SHP77 (cell line): ENCODE data around the gene CAPN13.

Source experiments
- DNase-seq, 2 experiments: peaks; one replicate each; lab custom pipeline; 2025; lab: John Stamatoyannopoulos, UW

Gene CAPN13

DNA sequence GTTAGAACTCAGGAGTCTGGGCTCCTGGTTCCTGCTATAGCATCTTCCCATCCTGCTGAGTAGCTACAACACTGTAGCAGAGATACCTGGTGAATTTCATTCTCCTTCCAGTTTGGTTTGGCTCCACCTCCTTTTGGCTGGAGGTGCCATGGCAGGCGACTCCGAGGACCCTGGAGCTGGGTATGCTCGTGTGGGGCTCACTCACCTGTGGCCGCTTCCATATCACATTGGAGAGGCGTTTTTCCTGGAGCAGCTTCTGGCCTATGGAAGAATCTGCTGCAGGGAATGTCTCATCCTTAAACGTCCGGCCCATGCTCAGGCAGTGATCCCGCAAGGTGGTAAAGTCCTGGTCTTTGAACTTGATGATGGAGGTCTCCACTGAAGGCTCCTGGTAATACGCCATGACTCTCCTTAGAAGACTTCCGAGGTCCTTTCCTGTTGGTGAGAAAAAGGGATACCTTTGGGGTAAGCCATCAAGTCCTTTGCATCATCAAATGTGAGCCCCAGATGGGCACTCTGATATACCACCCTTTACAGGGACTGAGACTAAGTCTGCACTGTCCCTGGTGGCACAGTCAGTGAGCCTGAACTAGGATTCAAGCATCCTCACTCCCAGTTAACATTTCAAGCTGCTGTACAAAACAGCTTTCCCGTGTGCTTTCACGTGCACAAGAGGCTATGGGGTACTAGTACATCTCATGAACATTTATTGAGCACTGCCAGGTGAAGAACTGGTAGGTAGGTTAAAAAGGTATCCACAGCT is 20.1 kb downstream of the CAPN13 start:
- DNase-seq, result no peak

DNA sequence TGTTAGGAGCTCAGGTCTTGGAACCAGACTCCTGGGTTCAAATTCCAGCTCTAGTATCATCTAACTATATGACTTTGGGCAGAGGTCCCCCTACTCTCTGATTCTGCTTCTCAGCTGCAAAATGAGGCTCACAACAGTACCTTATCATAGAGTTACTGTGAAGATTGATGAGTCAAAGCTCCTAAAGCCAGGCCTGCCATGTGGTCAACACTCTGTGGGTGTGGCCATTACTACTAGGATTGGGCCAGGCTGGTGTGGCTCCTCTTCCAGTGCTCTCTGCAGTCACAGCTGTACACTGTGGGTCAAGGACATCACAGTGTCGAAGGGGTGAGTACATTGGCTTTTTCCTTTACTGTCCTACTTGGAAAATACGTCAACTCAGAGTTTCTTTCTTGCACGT is 22.6 kb downstream of the CAPN13 start:
- no peak for DNase-seq

DNA sequence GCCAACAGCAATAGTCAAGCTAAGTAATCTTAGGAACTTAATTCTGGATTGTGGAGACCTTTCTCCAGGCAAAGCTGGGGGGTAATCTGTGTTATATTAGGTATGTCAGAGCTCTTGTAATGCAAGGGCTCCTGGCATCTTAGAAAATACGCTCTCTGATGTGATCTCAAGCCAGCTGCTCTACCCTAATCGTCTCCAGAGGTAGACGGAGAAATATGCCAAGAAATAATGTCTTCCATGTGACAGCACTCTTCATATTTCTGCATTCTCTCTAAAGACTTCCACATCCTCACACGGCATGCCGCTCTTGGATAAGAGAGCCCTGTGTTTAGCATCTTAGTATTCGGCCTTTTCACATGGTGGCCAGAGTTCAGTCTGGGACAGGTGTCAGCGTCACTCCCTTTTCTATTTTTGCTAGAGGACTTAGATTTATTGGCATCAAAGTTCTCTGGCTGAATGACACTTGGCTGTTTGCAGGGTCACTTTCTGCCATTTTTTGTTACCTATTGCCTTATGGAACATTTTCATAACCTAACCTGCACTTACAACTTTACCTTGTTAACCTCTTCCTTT is 25.2 kb downstream of the CAPN13 start:
- DNase-seq, result no peak

DNA sequence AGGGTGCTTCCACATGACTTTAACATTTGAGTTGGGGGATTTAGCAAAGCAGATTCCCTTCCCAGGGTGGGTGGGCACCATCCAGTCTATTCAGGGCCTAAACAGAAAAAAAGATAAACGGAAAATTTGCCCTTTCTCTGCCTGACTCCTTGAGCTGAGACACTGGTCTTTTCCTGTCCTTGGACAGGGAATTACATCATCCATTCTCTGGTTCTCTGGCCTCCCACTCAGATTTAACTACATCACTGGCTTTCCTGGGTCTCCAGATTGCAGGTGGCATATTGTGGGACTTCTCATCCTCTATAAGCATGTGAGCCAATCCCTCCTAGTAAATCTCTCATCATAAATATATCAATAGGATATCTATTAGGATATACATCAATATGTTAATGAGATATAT is 25.8 kb downstream of the CAPN13 start:
- no peak for DNase-seq

DNA sequence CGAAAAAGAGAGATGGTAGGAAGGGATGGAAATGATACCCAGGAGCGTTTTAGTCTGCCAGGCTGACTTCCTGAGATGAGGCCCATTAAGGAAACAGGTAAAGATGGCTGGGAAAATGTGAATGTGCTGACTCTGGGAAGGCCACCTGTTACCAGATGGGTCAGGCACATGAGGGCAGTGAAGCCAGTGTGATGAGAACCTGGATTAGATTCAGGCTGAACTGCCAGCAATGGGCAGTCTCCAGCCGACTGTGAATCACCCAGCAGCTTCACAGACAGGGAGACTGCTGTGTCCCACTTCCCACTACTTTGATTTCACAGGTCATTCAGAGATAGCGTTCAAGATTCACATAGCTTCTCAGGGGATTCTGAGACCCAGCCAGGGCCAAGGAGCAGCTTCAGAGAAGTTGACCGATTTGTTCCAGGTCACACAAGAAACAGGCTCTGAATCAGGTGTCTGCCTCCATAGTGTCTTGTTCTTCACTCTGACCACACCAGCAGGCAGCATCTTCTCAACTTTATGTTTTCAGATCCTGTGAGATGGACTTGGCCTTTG is 26.4 kb downstream of the CAPN13 start:
- no peak for DNase-seq

DNA sequence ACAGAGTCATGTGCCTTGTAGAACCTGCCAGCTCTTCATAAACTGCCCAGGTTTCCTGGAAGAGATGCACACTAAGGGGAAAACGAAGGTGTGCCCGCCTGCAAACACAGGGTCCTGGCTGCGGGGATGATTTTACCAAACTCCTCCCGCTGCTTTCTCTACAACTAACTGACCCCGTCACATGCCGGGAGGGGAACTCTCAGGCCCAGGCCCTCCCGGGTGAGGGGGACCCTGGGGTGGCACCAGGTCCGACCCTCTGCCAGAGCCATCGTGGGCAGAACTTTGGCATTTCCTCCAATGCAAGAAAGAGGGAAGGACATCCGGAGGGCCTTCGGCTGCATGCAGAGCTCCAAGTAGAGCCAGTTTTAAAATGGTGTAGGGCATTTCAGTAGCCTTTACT is 28.6 kb downstream of the CAPN13 start:
- DNase-seq, result no peak

DNA sequence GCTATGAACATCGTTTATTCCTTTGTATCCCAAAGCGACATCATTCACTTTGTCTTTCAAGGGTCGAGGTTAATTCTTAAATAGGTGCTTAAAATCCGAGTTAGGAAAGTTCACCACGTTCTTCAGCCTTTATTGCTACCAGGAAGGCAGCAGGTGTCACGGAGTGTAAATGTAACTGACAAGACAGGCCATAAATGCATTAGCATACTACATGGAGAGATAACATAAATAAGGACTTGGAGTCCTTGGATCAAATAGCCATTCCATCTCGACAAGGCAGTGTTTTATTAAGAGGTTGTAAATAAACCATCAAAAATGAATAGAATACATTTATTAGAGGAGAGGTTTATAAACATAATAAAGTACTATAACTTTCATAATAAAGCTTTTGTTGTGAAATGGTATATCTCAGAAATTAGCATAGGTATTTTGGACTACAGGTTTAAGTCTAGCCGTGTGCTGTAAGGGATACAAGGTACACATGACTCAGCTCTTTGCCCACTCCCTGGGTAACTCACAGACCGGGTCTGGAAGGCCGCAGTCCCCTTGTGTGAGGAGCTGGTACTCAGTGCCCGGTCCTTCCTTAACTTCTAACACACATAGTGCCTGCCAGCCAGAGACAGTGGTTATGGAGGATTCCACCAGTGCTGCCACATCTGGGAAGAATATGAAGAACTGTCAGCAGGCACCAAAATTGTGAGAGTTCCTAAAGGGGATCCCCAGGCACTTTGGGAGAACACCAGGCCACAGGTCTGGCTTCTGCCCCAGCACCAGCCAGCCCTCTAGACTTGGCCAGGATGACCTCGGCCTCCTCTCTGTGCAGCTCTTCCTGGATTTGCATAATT is 29.4 kb downstream of the CAPN13 start:
- no peak for DNase-seq

DNA sequence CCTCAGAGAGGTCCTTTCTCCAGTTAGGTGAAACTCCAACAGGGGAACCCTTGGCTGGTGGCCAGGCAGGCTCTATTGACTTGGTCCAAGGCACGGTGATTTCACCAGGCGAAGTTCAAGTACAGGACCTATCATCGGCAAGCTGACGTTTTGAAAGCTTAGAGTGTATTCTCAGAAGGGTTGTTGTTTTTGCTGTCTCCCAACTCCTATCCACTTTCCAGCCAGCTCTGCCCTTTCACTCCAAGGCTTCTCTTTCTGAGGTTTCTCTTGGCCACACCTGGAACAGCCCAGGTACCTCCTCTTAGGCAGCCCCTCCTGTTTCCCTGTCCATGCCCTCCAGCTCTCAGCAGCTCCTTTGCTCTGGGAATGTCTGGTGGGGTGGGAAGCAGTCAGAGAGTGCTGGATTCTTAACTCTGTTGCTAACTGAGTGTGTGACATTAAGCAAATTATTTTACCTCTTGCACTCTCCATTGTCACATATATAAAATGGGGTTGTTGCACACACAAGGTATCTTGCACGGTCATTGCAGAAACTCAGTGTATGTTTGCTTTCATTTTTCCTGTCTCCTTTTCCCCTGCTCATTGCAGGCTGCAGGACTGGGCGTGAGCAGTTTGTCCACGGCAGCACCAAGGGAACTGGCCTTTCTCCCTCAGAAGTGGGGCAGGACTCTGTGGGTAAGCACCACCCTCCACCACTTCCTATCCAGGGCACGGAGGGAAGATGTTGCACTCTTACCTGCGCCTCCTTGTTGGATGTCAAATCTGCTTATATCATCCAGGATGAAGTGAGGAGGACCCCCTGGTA is 30.2 kb downstream of the CAPN13 start:
- DNase-seq, result no peak

DNA sequence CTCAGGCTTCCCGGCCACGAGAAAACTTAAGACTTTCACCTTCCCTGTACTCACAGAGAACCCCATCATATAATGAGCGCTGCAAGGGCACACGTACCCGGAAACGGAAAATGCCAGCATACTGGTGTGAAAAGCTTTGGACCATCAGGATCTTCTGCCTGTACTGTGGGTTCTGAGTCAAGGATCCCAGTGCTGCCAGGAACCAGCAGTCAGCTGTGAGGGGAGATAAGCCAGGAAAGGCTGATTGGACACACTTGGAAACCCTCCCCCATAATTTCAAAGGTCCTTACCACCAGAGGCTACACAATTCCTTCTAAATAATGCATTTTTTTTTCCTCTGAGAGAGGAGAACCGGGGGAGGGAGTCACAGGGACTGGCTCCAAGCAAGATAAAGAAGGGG is 31.4 kb downstream of the CAPN13 start:
- DNase-seq, result no peak

DNA sequence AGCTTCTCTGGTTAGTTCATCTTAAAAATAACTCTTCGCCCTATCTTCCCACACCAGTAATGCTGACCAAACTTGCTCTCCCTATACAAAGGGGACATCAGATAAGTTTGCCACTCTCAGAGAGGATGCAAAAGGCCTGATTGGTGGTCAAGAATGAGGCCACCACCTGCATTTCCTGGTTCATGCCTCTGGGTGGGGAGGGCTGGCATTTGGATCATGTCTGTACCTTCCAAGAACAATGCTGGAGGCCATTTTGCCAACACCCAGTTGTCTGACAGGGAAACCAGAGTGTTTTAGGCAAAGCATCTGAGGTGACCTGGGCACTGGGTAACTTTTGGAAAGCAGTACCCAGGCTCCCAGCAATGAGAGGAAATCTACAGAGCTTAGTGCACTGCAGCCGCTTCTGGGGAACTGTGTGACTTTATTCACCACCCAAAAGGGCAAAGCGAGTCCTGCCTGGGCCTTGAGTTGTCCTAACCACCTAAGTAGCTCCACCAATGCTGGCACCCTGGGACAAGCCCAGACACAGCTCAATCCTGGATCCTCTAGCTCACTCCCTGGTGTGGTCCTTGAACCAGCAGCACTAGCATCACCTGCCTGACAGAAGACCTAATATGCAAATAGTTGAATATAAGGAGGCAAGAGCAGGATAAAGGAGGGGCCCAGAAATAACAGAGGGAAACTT is 35.1 kb downstream of the CAPN13 start:
- no peak for DNase-seq

DNA sequence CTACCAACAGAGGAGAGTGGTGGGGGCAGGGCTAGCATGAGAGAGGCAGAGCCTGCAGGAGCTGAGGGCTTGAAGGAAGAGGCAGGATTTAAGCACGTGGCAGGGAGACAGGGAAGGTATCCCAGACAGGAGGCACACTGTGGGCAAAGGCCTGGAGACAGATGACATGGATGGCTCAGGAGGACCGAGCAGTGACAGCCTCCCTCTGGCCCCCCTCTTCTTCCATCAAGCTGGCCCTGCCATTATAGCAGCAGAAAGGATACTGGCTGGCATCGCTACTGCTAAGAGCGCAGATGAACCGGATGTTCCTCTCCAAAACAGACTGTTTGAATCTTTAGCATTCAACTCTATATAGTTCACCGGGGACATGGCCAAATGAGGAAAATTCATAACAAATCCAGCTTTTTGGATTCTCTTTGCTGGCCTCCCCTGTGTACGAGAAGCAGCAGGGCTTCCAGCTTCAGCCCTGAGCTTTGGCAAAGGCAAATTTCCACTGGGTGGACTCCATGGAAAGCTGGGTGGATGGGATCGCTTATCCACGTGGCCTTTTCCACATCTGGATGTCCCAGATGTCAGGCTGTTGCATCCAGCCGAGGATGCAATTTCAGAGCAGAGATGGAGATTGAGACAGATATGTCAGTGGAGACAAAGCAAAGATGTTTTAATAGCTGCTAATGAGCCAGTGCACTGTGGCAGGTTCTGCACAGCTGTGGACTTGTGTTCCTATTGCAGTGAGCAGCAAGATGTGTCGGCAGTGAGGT is 36.2 kb downstream of the CAPN13 start:
- DNase-seq, result no peak

DNA sequence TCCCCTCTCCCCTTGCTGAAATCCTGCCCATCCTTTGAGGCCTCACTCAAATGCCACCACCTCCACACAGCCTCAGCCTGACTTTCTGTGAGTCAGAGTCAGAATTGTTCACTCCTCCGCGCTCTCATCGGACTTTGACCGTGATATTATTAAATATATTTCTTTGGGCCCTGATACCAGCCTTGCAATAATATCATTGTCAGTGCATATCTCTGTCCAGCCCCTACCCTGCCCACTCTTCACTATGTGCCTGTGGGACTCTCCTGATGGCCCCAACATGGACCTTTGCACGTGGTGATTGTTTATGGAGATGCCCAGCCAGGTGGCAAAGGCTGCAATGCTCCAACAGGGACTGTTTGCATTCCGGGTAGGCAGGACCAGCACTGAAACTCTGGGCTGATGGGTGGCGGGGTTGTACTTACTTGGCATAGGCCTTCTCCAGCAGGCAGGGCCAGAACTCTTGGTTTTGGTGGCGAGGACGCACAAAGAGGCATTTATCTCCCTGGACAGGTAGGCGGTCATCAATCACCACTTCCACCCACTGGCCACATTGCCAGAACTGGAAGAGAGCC is 37.3 kb downstream of the CAPN13 start:
- no peak for DNase-seq

DNA sequence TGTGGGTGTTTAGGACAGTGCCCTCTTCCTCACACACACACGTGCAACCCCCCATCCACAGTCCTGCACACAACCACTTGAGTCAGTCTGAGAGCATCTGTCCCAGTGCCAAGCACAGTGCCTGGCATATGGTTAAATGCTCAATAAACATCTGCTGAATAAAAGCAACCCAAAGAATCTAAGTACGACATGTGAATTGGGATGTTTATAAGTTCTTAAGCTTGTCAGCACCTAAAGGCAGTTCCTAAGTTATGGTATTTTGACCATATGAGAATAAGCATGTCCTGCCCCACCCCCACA is 37.8 kb downstream of the CAPN13 start:
- DNase-seq, result no peak

DNA sequence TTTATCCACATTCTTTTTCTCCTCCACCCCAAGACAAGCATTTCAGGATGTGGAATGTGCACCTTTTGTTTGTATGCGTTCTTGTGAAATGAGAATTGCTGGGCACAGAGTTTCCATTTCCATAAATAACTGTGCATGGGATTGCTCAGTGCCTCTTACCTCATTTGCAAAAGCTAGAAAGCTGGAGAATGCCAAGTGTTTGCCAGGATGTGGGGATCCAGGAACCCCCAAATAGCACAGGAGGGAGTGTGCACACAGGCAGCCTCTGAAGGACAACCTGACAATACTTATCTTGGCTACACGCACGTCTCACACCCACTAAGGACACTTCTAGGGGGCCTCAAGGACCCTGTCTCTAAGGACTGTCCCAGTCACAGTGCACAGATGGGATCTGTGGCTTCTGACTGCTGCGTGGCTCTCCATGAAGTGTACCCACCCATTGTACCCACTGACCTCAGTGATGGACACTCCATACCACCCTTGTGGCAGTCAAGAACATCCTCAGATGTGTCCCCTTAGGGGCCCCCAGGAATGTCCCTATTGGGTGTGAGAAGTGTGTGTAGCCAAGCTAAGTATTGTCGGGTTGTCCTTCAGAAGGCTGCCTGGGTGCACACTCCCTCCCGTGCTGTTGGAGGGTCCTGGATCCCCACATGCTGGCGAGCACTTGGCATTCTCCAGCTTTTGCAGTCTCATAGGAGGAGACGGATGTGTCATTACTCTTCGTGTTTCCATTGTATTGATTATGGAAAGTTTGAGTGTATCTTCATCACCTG is 38.4 kb downstream of the CAPN13 start:
- DNase-seq, result no peak

DNA sequence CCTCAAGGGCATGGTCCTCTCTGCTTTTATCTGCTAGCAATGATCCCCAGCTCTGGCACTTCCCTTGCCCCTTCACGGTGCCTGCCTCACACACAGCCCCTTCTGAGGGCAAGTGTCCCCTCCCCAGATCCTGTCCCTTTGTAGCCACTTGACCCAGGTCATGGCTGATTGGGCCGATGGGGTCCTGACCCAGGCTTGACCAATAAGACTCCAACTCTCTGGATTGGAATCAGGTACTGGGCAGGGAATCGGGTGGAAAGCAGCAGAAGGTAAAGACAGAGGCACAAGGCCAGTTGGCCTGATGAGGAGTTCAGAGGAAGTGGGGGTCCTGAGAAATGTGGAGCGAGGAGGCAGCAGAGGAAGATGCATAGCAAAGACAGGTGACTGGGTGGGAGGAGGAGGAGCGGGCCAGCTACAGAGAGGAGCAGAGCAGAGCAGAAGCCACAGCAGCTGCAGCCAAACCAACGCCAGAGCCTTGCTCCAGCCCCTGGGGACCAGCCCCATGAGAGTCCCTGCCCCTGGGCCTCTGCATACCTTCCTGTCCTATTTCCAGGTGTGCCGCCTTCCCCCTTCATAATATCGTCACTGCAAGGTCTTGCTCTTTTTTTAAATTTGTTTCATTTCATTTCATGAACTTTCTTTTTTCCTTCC is 39.1 kb downstream of the CAPN13 start:
- DNase-seq, result no peak

DNA sequence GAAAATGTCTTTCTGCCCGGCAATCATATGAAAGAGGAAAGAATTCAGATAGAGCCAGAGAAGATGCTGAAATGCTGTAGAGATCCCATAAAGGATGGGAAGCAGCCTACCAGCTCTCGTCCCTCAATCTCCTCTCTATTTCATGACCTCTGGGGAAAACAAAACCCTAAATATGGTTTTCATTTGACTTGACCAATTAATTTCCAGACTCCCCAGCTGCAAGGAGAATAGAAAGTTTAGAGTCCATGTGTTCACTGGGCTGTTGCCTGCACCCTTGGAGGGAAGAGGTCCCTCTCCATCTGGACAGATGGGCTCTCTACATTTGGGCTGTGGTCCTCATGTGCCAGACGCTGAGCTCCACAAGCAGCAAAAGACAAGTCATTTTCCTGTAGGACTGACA is 40.6 kb downstream of the CAPN13 start:
- no peak for DNase-seq

DNA sequence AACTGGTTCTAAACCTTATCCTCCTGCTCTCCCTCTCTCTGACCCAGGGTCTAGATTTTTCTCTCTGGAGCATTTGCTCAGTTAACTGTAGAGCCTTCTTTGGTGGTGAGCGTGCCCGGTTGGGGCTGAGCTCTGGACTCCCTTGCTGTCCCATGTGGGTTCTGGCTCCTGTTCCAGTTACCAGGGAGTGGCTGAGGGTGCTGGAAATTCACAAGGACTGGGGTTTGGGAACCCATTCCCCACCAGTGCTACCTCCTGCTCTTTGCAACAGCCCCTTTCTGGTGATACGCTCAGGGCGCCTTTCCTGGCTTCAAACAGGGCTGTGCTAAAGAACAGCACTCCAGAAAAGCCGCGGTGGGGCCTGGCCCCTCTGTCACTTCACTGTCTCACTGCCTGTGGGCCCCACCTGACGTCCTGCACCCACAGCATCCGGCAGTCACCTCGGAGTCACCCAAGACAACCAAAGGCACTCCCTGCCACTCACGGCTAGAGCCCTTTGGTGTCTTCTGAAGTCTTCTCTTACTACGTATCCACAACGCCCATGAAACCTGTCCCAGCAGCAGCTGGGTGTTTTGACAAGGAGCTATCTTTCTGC is 41.3 kb downstream of the CAPN13 start:
- DNase-seq, result no peak

DNA sequence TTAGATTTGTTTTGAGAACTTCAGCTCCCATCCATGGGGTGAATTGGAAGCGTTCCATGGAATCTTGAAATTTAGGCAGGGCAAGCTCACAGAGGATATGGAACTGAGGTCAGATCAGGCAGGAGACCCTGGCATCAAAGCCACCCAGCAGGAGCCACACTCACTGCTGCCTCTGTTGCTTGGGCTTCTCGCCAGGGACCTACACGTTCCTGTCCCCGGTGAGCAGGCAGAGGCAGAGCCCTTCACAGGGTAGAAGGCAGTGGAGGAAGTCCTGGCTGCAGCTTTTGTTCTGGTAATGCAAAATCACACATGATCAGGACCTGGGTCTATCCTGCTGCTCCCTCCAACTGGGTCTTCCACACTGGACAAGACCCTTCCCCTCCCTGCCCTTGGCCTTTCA is 42.1 kb downstream of the CAPN13 start:
- no peak for DNase-seq
